GM19023 (cell line): ENCODE results near the gene AP1M1.
"Not testable (repeated sequence)": the region's sequence is repeated elsewhere in the genome, so short reads cannot be mapped to it uniquely, and the experiment has no call there.

ENCODE experiments used
- ATAC-seq: cut with Tn5 transposase; IDR thresholded peaks from one replicate; pipeline ENCODE4 v1.9.1; 2021; ENCODE audit warnings: mild to moderate bottlenecking, moderate library complexity; ENCODE audit not compliant: unreplicated experiment

The AP1M1 gene

DNA sequence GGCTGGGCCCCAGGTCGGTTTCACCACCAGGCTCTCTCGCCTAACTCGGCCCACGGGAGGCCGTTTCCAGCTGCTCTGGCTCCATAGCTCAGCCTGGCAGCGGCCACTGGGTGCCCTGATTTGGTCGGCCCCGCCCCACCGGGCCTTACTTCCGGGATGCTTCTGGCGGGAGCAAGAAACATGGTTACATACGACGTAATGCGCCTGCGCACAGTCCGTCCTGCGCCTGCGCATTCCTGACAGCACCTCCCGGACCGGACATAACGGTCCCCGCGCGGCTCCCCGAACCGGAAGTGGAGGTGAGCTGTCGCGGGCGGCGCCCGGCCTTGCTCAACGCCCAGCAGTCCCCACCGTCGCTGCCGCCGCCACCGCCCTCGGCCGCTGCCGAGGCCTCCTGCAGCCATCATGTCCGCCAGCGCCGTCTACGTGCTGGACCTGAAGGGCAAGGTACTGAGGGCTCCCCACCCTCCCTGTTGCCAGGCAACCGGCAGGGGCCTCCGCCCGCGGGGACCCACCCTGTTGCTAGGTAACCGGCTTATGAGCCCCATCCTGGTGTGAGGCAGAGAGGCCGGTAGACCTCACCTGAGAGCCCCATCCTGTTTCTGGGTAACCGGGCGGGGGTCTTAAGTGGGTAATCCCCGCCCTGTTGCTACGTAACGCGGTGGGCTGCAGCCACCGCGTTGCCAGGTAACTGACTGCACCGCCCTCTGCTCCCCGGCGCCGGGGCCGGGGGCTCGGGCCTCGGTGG is at the start of gene AP1M1:
Gene AP1M1, plus strand, starts transcription at position 290 of the 748 bp plus-strand sequence. Its CDS starts 116 bp downstream, at position 406.
- peak; percentile 85 for ATAC-seq

DNA sequence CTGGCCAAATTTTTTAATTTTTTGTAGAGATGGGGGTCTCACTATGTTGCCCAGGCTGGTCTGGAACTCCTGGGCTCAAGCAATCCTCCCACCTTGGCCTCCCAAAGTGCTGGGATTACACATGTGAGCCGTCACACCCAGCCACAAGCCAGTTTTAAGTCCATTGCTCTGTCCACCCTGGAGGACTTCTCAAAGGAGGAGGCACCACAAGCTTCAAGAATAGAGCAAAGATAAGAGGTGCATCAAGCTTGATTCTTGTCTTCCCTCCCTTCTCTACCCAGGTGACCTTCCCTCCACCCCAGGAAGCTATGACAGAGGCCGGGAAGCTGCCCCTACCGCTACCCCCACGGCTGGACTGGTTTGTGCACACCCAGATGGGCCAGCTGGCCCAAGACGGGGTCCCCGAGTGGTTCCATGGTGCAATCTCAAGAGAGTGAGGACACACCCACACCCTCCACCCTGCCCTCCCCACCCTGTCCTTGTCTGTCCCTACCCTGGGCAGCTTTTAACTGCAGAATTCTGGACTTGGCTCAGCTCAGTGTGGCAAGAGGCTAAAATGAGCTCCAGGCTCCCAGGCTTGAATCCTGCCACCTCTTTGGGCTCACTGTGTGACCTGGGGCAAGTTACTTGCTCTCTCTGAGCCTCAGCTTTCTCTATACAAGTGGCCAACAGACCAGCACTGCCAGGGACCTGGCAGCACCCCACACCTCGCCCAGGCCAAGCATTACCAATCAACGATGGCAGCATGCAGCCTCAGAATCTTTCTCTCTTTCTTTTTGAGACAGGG is 49.1 kb upstream of the AP1M1 start:
- no peak for ATAC-seq

DNA sequence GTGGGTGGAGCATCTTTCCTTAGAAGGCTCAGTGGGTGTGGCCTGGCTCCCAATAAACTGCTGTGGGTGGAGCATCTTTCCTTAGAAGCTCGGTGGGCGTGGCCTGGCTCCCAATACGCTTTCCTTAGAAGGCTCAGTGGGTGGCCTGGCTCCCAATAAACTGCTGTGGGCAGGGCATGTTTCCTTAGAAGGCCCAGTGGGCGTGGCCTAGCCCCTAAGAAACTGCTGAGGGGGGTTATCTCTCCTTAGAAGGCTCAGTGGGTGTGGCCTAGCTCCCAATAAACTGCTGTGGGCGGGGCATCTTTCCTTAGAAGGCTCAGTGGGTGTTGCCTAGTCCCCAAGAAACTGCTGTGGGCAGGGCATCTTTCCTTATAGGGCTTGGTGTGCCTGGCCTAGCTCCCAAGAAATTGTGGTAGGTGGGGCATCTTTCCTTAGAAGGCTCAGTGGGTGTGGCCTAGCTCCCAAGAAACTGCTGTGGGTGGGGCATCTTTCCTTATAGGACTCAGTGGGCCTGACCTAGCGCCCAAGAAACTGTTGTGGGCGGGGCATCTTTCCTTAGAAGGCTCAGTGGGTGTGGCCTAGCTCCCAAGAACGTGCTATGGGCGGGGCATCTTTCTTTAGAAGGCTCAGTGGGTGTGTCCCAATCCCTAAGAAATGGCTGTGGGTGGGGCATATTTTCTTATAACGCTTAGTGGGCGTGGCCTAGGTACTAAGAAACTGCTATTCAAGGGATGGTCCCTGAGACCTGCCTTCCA is 44.0 kb upstream of the AP1M1 start:
- no peak for ATAC-seq

DNA sequence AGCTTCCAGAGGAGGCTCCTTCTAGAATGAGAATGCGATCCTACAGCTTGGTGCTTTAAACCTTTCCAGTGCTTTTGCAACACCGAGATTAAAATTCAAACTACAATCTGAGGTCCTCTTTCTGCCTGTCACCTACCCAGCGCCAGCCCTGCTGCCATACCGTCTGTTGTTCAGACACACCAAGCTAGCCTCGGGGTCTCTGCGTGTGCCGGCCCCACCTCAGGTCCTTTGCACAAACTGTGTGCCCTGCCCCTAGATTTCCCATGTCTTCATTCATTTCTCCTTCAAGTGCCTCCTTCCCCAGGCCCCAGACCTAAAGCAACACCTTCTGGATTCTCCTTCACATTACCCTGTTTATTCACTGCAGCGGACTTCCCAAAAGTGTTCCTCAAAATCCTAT is 43.2 kb upstream of the AP1M1 start:
- ATAC-seq = no peak

DNA sequence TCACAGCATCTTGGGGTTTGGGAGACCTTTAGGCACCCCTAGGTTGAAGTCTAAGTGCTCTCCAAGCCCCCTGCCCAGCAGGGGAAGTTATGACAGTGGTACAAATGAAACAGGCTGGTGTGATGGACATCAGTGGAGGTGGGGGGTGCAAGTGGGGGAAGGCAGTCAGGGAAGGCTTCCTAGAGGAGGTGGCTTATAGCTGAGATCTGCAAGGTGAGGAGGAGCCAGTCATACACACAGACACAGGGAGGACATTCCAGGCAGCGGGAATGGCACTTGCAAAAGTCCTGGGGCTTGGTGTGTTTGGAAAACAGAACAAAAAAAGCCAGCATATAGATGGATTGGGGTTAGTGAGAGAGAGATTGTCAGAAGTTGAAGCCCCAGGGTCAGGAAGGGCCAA is 42.6 kb upstream of the AP1M1 start:
- no peak for ATAC-seq

DNA sequence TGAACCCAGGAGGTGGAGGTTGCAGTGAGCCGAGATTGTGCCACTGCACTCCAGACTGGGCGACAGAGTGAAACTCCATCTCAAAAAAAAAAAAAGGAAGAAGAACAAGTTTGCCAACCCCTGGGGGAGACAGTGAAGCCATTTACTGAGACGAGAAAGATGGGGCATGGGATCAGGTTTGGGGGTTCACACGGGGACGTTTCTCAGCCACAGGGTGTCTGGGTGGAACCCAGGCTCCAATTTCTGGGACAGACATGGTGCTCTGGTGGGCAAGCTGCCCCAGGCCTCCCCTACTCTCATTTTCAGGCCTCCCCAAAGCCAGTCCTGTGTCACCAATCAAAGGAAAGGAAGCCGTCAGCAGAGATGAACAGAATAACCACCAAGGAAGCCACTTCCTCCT is 40.8 kb upstream of the AP1M1 start:
- ATAC-seq = no peak

DNA sequence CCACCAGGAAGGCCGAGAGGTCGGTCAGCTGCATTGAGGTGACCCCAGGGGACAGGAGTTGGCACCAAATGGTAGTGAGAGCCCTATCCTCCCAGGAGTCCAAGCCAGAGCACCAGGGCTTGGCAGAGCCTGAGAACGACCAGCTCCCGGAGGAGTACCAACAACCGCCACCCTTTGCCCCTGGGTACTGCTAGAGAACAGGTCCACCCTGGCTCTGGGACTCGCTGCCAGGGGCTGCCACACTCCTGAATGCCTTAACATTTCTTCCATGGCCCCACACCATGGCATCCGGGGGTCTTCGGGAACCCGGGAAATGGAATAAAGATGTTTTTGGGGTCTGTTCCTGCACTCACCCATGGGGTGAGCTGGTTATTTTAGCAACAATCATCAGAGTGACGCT is 40.1 kb upstream of the AP1M1 start:
- no peak for ATAC-seq

DNA sequence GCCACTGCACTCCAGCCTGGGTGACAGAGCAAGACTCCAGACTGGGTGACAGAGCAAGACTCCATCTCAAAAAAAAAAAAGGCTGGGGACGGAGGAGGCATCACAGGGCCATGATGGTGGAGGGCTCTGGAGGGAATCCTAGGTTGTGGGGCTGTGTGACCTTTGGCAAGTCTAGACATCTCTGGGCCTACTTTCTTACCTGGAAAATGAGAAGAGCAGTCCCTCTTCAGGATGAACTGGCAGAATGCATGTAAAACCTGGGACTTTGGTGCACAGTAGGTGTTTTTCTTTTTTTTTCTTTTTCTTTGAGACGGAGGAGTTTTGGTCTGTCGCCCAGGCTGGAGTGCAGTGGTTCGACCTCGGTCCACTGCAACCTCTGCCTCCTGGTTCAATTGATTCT is 38.1 kb upstream of the AP1M1 start:
- ATAC-seq = no peak

DNA sequence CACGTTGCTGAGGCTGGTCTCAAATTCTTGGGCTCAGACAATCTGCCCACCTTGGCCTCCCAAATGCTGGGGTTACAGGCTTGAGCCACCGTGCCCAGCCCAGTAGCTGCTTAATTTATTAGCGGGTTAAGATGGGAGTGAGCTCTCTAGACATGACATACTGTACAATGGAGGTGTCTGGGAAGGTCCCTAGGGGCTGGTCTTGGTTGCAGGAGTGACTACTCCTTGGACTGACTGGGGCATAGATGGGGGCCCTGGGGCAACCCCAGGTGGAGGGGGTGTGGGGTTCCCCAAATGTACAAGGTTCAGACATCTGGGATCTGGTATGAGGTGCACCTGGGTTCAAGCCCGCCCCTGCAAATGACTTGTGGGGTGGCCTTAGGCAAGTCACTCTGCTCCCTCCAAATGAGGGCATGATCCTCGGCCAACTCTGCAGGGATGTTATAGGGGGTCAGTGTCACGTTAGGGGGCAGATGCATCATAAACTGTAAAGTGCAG is 37.2 kb upstream of the AP1M1 start:
- no peak for ATAC-seq

DNA sequence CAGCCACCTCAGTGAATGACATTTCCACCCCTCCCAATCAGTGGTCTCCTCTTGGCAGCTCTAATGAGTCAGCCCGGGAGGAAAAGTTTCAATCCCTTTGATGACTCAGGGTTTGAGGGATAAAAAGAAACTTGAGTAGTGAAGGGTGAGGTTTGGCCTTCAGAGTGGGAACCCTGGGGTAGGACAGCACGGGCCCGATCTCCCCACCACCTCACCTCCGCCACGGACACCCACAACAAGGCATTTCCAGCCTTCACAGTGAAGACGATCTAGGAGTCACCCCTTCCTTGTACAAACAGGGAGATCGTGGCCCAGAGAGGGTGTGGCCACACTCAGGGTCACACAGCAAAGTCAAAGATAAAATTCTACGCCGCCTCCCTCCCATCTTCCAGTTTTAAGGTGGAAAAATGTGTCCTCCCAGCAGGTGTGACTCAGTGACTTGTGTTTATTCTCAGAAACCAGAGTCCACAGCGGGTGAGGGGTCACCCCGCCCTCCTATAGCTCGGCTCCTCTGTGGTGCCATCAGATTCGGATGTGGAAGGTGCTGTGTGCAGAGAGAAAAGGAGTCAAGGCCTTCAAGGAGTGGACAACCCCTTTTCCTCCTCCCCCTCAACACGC is 36.7 kb upstream of the AP1M1 start:
- ATAC-seq = no peak

DNA sequence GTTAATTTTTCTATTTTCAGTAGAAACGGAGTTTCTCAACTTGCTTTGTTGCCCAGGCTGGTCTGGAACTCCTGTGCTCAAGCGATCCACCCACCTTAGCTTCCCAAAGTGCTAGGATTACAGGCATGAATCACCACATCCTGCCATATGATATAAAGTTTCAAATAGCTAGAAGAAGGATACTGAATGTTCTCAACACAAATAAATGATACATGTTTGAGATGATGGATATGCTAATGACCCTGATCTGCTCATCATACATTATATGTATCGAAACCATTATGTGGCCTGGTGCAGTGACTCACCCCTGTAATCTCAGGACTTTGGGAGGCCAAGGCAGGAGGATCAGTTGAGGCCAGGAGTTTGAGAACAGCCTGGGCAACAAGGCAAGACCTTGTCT is 35.9 kb upstream of the AP1M1 start:
- ATAC-seq = no peak

DNA sequence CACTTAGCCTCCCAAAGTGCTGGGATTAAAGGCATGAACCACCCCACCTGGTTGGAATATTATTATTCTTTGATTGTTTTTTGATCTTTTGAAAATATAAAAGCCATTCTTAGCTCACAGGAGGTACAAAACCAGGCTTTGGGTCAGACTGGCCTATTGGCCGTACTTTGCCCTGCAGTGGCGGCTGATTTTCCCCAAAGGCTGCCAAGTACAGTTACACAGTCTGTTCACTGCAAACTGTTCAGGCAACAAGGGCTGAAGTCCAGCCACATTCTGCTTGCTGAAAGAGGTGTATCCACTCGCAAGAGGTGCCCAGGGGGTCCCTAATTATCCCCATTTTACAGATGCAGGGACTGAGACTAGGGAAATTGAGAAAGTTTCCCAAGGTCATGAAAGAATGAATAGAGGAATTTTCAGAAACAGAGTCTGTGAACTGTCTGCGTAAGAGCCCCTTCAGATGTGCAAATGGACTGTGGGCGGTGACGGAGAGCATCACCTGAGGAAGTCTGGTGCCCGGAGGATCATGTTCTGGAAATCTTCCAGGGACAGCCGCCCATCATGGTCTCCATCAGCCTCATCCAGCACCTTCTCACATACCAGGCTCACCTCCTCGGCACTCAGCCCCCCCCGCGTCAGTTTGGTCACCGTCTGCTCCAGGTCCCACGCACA is 33.4 kb upstream of the AP1M1 start:
- no peak for ATAC-seq

DNA sequence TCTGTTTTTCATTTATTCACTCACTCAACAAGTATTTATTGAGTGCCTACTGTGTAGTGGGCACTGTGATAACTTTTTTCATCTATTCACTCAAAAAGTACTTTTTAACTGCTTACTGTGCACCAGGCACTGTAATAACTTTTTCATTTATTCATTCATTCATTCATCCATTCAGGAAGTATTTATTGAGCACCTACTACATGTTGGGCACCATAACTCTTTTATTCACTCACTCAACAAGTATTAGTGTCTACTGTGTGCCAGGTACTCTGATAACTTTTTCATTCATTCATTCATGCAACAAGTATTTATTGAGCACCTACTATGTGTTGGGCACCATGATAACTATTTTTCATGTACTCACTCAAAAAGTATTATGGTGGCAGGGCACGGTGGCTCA is 31.3 kb upstream of the AP1M1 start:
- no peak for ATAC-seq

DNA sequence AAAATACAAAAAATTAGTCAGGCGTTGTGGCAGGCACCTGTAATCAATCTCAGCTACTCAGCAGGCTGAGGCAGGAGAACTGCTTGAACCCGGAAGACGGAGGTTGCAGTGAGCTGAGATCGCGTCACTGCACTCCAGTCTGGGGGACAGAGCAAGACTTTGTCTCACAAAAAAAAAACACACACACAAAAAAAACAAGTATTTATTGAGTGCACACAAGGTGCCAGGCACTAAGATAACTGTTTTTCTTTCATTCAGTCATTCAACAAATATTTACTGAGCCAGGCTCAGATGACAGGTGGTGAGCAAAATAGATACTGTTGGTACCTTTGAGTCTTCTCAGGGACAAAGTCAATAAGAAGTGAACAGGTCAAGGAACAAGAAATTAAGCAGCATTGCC is 30.7 kb upstream of the AP1M1 start:
- no peak for ATAC-seq

DNA sequence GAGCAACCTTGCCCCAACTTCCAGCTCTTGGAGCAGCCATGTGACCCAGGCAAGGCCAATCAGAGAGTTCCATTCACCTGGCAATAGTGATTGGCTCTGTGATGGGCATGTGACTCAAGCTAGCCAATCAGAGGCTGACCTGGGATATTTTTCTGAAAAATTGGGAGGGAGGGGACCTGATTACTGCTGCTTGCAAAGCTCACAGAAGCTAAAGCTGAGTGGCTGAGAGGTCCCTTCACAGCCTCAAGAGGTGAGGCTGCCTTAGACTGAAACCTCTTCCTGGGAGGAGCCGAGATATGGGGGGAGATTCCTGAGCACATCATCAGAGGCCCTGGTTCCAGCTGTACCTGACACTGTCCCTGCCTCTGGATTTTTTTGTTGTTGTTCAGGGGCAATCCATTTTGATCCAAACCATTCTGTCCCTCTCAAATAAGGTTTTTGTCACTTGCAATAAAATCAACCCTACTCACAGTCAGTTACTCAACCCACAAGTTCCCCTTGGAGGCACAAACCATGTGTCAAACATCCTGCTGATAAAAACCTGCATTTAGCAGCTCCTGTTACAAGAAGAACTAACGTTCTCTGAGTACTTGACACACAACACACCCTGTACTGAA is 29.1 kb upstream of the AP1M1 start:
- ATAC-seq = no peak

DNA sequence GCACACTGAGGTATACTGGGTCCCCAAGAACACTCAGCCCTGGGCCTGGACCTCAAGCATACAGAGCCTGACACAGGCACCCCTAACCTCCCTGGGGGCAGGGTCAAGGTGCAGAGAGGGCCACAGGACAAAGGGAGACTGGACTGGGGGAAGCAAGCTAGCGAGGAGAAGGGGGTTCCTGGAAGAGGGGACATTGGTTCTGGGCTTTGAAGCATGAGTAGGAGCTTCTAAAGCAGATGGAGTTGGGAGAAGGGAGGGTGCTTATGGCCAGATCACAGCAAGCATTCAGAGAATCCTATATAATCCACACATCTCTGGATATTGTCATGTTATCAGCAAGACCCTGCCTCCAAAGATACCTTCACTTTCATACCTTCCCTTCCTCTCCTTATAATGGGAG is 27.6 kb upstream of the AP1M1 start:
- no peak for ATAC-seq

DNA sequence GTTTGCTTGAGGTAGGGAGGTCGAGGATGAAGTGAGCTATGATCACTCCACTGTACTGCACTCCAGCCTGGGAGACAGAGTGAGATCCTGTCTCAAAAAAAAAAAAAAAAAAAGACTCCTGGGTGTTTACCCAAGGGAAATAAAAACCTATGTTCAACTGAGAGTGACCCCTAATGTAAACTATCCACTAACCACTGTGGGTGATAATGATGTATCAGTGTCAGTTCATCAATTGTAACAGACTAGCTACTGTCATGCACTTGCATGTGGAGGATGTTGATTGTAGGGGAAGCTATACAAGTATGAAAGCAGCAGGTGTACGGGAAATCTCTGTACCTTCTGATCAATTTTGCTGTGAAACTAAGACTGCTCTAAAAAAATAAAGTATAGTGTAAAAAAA is 21.8 kb upstream of the AP1M1 start:
- ATAC-seq = no peak

DNA sequence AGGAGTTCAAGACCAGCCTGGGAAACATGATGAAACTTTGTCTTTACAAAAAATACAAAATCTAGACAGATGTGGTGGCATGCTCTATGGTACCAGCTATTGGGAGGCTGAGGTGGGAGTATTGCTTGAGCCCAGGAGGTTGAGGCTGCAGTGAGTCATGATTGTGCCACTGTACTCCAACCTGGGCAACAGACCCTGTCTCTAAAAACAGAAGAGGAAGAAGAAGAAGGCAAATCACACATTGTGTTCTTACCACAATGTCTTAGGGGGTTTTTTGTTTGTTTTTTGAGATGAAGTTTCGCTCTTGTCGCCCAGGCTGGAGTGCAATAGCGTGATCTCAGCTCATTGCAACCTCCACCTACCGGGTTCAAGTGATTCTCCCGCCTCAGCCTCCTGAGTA is 18.8 kb upstream of the AP1M1 start:
- not testable (repeated sequence) for ATAC-seq

DNA sequence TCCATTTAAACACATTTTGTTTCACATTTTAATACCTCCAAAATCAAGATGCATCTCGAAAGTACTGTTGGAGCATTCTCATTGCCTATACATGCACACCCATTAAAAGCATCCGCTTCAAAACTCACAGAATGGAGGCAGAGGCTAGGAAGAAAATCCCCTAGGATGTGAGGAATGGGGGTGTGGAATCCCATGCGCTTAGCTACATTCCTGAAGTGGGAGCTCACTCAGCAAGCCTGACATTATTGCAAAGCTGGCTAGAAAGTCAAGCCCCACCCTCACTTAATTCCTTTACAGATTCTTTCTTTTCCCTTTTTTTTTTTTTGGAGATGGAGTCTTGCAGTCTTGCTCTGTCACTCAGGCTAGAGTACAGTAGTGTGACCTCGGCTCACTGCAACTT is 17.1 kb upstream of the AP1M1 start:
- ATAC-seq = no peak

DNA sequence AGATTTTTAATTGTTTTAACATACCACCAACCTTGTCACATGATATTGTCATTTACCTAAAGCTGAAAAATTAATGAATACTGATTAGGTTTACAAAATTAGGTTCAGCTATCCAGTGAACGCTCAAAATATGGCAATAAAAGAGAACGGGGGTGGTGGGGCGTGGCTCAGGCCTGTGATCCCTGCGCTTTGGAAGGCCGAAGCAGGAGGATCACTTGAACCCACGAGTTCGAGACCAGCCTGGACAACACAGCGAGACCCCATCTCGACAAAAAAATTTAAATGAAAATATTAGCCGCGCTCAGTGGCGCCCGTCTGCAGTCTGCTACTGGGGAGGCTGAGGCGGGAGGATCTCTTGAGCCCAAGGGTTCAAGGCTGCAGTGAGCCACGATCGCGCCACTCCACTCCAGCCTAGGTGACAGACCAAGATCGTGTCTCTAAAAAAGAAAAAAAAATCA is 13.0 kb upstream of the AP1M1 start:
- no peak for ATAC-seq
